Measurements from ENCODE around the gene DUSP15. TPM values are rescaled to one million over a fixed set of nuclear protein-coding genes. Genes with fewer than 3 reads are reported as not detected.

The DUSP15 gene
- total RNA-seq, 1 donor from 2014 or later = 0.79 TPM

DNA sequence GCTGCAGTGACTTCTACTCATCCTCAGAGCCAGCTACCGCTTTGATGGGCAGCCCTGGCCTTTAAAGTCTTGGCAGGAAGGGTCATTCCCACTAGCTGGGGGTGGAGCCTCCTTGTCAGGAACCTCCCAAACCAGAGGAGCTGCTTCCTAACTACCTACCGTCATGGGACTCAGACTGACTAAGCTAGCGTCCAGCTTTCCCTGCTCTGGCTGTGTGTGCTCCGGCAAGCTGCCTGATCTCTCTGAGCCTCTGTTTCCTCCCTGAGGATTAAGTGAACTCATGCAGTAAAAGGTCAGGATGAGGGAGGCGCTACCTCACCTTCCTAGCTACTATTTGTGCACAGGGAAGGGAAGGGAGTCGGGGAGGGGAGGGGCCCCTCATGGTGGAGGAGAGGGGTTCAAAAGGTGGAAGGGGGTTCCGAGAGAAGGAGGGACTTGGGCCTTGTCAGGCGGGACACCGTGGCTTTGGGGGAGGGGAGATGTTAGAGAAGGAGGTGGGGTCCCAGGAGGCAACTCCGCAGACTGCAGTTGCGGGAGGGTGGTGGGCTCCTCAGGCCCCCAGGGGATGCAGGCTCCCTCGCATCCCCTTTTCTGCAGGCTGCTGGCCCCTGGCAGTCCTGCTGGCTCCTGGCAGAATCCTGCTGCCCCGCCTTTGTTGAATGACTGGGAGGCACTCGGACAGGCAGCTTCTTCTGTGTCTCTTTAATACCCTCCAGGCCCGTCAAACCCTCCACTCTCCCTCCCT lies 9.8 kb downstream of the DUSP15 start:
- DNase-seq (ENCODE audit: low read depth in 2 of 2) = no peak

DNA sequence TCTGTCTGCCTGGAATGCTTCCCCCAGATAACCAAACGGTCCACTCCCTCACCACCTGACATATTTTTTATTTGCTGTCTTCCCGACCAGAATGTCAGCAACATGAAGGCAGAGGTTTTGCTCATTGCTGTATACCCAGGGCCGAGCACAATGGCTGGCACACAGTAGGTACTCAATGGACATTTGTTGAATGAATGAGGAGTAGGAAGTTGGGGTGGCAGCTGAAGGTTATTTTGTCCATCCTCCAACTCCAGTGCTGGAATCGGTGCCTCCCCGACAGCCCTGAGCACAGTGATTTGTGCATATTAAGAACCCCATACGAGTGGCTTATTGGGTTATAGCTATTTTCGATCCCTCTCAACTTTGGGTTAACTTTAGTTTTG lies 10.3 kb downstream of the DUSP15 start:
- DNase-seq (ENCODE audit: low read depth in 2 of 2) = no peak

DNA sequence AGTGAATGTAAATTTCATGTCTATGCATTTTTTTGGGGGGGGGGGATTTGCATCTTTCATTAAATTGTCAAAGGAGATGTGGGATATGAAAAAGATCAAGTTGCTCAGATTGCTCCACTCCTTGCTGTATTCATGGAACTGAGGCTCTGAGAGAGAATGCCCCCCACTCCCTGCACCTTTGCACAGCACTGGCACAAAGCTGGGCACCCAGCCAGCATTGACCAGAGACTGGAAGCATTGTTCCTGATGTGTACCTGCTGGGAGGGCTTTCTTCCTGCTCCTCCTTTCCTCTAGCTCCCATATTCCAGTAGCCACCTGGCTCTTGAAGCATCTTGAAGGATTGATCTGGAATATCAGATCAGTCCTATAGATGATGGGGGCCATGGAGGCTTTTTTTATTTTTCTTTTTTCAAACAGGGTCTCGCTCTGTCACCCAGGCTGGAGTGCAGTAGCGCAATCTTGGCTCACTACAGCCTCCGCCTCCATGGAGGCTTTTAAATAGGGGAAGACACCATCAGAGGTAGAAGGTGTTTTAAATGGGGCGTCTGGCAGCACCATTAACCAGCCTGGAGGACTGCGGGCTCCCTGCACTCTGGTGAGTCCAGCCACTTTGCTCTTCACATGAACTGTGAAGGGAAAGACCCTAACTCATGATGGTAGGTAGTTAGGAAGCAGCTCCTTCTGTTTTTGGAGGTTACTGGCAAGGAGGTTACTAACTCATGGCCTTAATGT lies 10.9 kb downstream of the DUSP15 start:
- no peak for DNase-seq (ENCODE audit: low read depth in 2 of 2)

DNA sequence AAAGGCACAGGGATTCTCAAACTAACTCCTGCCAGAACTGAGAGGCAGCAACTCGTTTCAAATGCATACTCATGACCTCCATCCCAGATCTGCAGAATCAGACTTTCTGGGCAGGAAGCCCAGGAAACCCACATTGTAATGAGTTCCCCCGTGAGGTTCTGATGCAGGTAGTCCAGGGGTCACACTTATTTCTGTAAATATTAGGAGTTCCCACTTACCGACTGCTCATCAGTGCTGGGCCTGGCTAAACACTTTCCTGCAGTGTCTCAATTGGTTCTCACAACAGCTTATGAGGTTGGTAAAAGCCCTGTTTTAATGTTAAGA lies 11.6 kb downstream of the DUSP15 start:
- no peak for DNase-seq (ENCODE audit: low read depth in 2 of 2)

DNA sequence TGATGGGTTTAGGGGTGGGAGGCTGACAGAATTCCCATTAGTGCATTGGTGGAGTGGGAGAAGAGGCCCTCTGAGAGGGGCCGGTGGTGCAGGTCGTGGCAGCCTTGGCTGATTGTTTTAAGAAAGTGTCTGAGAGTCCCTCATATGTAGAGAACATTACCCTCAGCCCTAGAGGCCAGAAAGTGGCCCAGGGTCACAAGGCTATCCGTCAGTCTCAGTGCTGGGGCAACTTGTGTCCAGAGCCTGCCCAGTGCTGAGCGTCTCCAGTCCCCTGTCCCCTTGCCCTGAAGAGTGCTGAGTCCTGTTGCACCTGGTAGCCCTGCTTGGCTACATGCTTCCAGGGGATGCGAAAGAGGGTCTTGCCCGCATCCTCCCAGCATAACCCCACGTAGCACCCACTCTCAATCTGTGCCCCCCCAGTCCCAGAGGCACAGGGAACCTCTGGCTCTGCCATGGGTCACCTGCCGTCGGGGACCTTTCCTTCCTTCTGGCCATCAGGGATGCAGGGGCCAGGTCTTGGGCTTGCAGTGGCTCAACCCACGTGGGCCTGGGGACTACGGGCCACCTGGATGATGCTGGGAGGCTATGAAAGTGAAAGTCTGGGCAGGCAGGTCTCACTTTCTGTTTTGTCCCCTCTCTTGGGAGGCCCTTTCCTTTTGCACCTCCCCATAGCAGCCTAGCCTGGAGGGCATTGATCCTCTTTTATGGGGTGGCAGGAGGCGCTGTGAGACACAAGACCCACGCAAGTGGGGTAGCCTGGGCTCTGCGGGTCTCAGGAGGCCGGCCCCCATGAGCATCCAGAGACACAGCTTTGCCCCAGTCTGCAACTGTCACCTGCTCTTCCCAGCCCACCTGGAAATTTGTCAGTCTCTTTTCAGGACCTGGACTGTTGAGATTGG lies 12.2 kb downstream of the DUSP15 start:
- DNase-seq (ENCODE audit: low read depth in 2 of 2) = no peak

GRCh38 chr20:31856516-31856915 lies 13.8 kb downstream of the DUSP15 start:
- no peak for DNase-seq (ENCODE audit: low read depth in 2 of 2)

DNA sequence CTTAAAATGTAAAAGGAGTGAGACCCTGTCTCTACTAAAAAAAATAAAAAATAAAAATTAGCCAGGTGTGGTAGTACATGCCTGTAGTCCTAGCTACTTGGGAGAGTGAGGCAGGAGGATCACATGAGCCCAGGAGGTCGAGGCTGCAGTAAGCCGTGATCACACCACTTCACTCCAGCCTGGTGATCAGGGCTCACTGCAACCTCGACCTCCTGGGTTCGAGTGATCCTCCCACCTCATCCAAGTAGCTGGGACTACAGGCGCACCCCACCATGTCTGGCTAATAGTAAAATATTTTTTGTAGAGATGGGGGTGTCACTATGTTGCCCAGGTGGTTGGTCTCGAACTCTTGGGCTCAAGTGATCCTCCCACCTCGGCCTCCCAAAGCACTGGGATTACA lies 16.8 kb downstream of the DUSP15 start:
- DNase-seq (ENCODE audit: low read depth in 2 of 2) = no peak

DNA sequence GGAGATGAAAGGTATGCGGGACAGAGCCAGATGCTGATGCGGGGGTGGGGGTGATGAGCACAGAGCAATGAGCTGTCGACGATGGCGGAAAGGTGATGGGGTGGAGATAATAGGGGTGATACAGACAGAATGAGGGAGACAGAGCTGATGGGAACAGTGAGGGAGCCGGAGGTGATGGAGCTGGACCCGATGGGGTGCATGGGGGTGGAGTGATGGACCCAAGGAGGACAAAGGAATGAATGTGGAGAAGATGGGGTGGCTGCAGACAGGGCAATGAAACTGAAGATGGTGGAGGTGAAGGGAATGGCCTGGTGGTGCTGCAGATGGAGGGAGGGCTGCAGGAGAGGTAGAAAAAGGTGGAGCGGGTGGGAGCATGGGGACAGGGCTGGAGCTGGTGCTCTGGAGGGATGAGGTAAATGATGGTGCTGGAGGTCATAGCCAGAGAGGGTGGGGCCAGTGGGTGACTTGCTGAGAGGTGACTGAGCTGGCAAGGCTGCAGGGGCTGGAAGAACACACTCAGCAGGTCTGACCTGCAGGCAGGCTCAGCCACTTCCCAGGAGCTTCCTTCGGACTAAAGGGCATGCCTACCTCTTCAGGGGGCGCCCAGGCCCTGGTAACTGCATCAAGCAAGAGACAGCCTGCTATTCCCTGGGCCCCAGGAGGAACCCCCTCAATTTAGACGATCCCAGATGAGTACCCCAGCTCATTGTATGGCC lies 18.9 kb downstream of the DUSP15 start:
- DNase-seq (ENCODE audit: low read depth in 2 of 2) = no peak

DNA sequence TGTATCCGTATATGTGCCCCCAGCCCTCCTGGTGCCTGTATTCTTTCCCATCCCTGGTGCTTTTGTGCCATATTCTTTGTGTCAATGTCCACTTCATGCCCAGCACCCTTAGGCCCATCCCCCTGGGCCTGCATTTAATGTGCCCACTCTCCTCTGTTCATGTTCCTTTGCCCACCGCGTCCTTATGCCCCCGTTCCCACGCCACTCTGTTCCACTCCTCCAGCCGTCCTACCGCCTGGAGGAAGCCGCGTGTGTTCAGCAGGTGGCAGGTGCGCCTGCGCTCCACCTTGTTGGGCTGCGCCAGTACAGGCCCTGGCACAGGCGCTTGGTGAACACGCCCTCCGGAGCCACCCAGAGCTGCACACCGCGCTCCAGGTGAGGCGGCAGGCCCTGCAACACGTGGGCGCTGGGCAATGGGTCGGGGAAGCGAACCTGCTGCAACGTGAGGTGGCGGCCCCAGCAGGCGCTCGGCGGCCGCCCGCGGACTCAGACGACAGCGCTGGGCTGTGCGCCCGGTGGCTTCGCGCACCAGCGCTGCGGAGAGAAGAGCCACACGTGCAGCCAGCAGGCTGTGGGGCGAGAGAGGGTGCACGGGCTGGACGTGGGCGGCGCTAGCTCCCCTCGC lies 20.9 kb downstream of the DUSP15 start:
- no peak for DNase-seq (ENCODE audit: low read depth in 2 of 2)

DNA sequence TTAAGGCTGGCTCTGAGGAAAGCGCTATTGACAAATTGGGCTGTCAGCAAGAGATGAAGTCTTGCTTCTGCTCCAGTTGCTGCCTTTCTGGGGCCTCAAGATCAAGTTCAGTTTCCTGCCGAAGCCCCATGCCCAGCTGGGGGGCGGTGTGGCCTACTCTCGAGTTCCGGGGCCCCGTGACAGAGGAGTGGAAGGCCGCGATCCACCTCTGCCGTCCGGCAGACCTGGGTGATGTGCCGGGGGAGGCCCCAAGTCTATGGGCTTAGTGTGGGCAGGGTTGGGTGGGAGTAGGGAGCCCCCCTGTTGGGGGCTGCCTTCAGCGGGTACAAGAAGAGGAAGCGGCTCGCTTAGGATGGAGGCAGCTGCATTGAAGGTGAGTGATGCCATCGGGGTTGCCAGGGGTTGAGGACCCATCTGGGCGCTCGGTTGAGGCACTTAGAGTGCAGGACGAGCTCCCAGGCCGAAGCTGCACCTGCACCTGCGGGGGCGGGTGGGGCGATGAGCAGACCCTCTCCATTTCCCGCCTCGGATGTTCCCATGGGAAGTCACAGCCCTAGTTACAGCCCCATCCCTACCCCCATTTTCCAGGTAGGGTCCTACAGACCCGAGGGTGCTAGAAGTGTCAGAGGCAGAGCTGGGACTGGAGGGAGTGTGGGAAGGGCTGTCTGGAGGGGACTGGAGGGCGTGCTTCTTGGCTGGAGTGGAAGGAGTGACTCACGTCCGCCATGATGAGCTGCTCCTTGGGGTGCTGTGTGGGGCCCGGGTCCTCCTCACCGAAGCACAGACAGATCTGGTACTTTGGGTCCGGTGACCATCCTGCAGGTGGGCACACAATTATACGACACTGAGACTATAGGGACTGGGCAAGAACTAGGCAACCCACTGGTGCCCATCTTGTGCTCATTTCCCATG lies 22.0 kb downstream of the DUSP15 start:
- DNase-seq (ENCODE audit: low read depth in 2 of 2) = no peak

GRCh38 chr20:31846793-31847138 lies 23.6 kb downstream of the DUSP15 start:
- no peak for DNase-seq (ENCODE audit: low read depth in 2 of 2)

DNA sequence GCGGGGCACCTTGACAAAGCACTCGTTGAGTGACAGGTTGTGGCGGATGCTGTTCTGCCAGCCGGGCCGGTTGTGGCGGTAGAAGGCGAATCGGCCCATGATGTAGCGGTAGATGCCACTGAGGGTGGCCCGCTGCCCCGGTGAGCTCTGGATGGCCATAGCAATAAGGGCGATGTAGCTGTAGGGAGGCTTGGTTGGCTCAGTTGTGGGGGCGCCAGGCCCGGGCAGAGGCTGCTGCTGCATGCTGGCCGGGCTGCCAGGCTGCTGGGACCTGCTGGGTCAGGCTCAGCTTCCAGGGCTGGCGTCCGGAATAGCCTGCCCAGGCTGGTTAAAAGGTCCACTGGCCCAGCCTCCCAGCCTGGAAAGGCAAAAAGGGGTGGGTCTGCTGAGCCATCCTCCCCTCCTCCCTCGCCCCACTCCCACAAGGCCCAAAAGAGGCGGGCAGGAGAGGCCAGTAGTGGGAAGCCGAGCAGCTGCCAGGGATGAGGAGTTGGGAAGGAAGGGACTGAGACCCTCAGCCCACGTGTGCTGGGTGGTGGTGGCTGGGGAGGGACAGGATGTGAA lies 24.9 kb downstream of the DUSP15 start, which contains the start of gene FOXS1:
Gene FOXS1 (minus strand): TSS at position 305 of the 564 bp plus-strand sequence. CDS start 62 bp downstream, at position 243.
- peak; percentile 44 to 62 for DNase-seq (ENCODE audit: low read depth in 2 of 2)

DNA sequence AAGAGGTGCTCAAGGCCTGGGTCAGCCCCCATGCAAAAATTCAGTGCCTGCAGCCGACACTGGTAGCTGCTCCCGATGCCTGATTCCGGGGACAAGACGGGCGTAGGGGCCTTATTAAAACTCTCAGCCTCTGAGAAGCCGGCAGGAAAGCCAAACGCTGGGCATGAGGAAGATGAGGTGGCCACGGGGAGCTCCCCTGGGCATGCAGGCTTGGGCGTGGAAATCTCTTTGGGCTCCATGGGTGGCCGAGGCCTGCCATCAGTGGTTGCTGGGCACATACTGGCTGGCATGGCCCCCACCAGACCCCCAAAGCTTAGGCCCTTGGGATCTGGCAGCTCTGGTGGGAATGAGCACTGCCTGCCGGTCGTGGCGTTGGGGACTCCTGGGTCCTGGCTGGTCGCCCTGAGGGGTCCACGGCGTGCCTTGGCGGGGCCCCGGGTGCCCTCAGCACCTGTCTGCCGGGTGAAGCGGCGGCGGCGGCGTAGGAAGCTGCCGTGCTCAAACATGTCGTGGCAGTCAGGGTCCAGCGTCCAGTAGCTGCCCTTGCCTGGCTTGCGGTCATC lies 25.5 kb downstream of the DUSP15 start:
- no peak for DNase-seq (ENCODE audit: low read depth in 2 of 2)

DNA sequence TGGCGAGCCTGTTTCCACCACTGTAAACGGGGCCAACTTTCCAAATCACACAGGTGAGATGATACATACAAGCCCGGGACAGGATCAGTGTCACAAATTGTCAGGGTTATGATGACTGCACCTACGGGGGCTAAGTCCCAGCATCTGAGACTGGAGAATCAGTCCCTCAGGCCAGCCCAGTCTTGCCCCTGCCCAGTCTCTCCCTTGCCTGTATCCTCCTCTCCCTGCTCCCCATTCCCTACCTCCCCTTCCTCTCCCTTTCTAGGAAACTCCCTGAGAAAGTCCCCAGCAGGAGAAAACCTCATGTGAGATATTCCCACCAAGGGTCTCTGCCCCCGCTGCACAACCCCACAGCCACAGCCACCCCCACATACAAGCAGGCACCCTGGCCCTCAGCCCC lies 26.4 kb downstream of the DUSP15 start:
- DNase-seq (ENCODE audit: low read depth in 2 of 2) = no peak

DNA sequence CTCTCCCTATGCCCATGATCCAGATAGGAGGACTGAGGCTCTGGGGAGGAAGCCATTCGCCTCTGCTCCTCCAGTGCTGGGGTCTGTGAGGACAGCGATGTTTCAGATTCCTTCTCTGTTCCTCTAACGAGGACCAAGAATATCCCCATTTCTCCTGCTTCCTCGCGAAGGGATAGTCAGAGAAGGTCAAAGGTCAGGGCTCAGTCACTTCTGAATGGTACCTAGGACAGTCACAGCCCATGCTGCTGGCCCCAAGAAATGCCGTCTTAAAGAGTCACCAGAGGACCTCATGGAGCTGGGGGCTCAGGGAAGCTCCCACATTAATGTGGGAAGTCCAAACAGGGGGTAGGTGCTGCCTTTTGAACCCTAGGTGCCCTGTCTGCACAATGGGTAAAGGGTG lies 27.0 kb downstream of the DUSP15 start:
- DNase-seq (ENCODE audit: low read depth in 2 of 2) = no peak

- DNase-seq (ENCODE audit: low read depth in 2 of 2) = peak; percentile 36 to 69
Observed at GRCh38 chr20:31842471-31843157, 27.7 kb downstream of the DUSP15 start.

- DNase-seq (ENCODE audit: low read depth in 2 of 2) = peak; percentile 47 to 81
Observed at GRCh38 chr20:31841928-31842327, 28.4 kb downstream of the DUSP15 start.

DNA sequence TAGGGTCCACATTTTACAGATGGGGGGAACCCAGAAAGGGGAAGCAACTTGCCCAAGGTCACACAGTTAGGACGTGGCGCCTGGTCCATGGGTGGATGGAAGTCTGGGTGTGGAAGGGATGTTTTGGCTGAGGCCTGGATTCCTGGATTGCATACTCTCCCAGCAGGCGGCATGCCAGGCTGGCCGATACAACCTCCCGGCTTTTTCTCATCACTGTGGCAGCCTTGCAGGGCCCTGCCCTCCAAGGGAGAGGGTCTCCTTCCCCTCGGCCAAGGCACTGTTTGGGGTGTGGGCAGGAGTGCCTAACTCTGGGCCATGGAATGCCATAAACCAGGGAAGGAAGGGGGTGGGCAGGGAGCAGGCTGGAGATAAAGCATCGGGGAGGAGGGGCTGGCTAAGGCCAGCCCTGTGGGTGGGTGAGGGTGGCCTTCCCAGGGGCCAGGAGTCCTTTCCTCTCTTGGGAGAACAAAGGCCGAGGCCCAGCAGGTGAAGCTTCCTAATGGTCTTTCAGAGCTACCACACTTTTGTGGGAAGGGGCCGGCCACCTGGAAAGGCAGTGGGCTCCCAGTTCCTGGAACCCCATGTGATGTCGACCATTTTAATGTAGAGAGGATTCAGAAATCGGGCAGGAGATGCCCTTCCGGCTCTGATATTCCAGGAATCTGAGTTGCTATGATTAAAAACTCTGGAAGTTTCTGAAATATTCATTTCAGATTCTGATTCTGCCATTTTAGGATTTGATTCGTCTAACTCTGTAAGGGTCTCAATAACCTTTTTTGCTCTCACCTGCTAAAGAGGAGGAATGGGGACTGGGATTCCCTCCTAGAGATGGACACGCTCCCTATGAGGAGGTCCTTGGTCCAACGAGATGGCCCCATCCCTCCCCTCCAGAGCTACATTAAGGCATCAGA lies 29.2 kb downstream of the DUSP15 start:
- DNase-seq (ENCODE audit: low read depth in 2 of 2) = peak in 1 of 2 donors; percentile 11
